Fibroblast of peridontal ligament (primary cell): ENCODE results near the gene PSEN1.
A peak's percentile ranks its signal among the peaks of the same experiment; 100 is the strongest.

Source experiments
- DNase-seq: peaks from one replicate; pipeline ENCODE4 v3.0.0-alpha.2; 2010; ENCODE audit errors: extremely low read depth

Gene PSEN1

GRCh38 chr14:73253721-73254120 lies 117.4 kb downstream of the PSEN1 start:
- no peak for DNase-seq

GRCh38 chr14:73254247-73255004 lies 118.1 kb downstream of the PSEN1 start:
- no peak for DNase-seq

- no peak for DNase-seq
Observed at GRCh38 chr14:73255005-73255400, 118.7 kb downstream of the PSEN1 start.

- DNase-seq = no peak
Observed at GRCh38 chr14:73255693-73256225, 119.5 kb downstream of the PSEN1 start.

- no peak for DNase-seq
Observed at GRCh38 chr14:73258076-73258475, 121.8 kb downstream of the PSEN1 start.

GRCh38 chr14:73258845-73259611 lies 122.7 kb downstream of the PSEN1 start:
- no peak for DNase-seq

- no peak for DNase-seq
Observed at GRCh38 chr14:73259837-73260236, 123.5 kb downstream of the PSEN1 start.

GRCh38 chr14:73260574-73260973 lies 124.3 kb downstream of the PSEN1 start:
- DNase-seq = no peak

- no peak for DNase-seq
Observed at GRCh38 chr14:73261075-73261474, 124.8 kb downstream of the PSEN1 start.

- no peak for DNase-seq
Observed at GRCh38 chr14:73261520-73262426, 125.5 kb downstream of the PSEN1 start.

- no peak for DNase-seq
Observed at GRCh38 chr14:73262427-73263183, 126.3 kb downstream of the PSEN1 start.

- DNase-seq = no peak
Observed at GRCh38 chr14:73263606-73264005, 127.3 kb downstream of the PSEN1 start.

- no peak for DNase-seq
Observed at GRCh38 chr14:73264080-73264884, 128.0 kb downstream of the PSEN1 start.

- no peak for DNase-seq
Observed at GRCh38 chr14:73264885-73265720, 128.8 kb downstream of the PSEN1 start.

GRCh38 chr14:73265721-73266046 lies 129.4 kb downstream of the PSEN1 start:
- DNase-seq = no peak

GRCh38 chr14:73266317-73266716 lies 130.0 kb downstream of the PSEN1 start:
- DNase-seq = no peak

- no peak for DNase-seq
Observed at GRCh38 chr14:73267474-73267873, 131.2 kb downstream of the PSEN1 start.

- DNase-seq = no peak
Observed at GRCh38 chr14:73269729-73270531, 133.6 kb downstream of the PSEN1 start.

- peak; percentile 29 for DNase-seq
Observed at GRCh38 chr14:73272393-73272792, 136.1 kb downstream of the PSEN1 start.
